ENCODE results near the gene CCDC85C. TPM values are rescaled to one million over a fixed set of nuclear protein-coding genes. Genes with fewer than 3 reads are reported as not detected.

CCDC85C gene
- total and polyA plus RNA-seq, 10 of the 15 experiments (the other 5 are each of a cell fraction or from before 2014, with no cell fraction given): 0.03 to 3.6 (median 1.1) TPM

GRCh38 chr14:99554184-99554583 is 49.8 kb downstream of the CCDC85C start (continued):
- TF ChIP-seq CEBPZ (IDR thresholded peaks at IDR 0.05; ENCODE audit: low read depth, low read length) (no peak), MXI1 (IDR thresholded peaks at IDR 0.05; ENCODE audit: low read depth, low read length) (no peak), CBX5 (IDR thresholded peaks at IDR 0.05; ENCODE audit: low read depth) (no peak), TCF12 (IDR thresholded peaks at IDR 0.05; ENCODE audit: low read depth, low read length) (no peak), IRF5 (IDR thresholded peaks at IDR 0.05; ENCODE audit: borderline replicate concordance) (no peak)

GRCh38 chr14:99552572-99553216 is 51.3 kb downstream of the CCDC85C start:
- intact Hi-C loops (cut with micrococcal nuclease; ENCODE audit: unreplicated experiment): no loop called here
- FAIRE-seq (no peak), ATAC-seq (peak; percentile 65), DNase-seq (ENCODE audit: low read depth, low spot score) (no peak)
- ChIA-PET CTCF (no interaction called here), POLR2A (no interaction called here), RAD21 (ENCODE audit: unreplicated experiment) (interaction anchor here (1.0 kb wide), 1 partner anchor 76 kb away, joined by 3 read pairs; no protein-coding TSS in a partner anchor), SMC1A (ENCODE audit: uncharacterized antibody, unreplicated experiment) (no interaction called here)
- WGBS (ENCODE audit: insufficient coverage, insufficient replicate concordance, low lambda C conversion rate, missing lambda C conversion rate): 22% methylated on average over 13 of the region's 13 CpGs
- 0 out of 2 replicates have a peak, but pooled peaks cover 2% of the 10 kb centered on the region for H3K4me1 ChIP-seq (ENCODE audit: control insufficient read depth, insufficient read depth, low read length)
- H3K36me3 ChIP-seq (ENCODE audit: control insufficient read depth in 2 of 2, insufficient read depth in 2 of 2, low read length in 1 of 2): no peaks in the 10 kb centered on the region
- in situ Hi-C loops (cut with MboI): no loop called here
- H4K20me1 ChIP-seq (ENCODE audit: control insufficient read depth, insufficient read depth): no peaks in the 10 kb centered on the region
- no peaks in the 10 kb centered on the region for H3K27me3 ChIP-seq (replicated peaks in 1 of 2; ENCODE audit: control insufficient read depth in 2 of 2, insufficient read depth in 2 of 2, low read length in 1 of 2)
- BruUV-seq (replicated peaks): no TSS peak
- H2AFZ ChIP-seq (ENCODE audit: control insufficient read depth, low read depth, low read length): no peak overlapping the region
- H3K4me2 ChIP-seq (ENCODE audit: control insufficient read depth, insufficient read depth): no peak overlapping the region
- H3K4me3 ChIP-seq: no peak overlapping the region
- H3K79me2 ChIP-seq (ENCODE audit: control insufficient read depth, insufficient read depth, low read length): no peaks in the 10 kb centered on the region
- H3K27ac ChIP-seq (ENCODE audit: control insufficient read depth, insufficient read depth): no peak overlapping the region
- peak in 1 of 2 experiments; percentile 83; a peak in 2 of 4 replicates for TF ChIP-seq BHLHE40 (IDR thresholded peaks at IDR 0.05; ENCODE audit: borderline replicate concordance in 1 of 2, low read depth in 2 of 2, low read length in 1 of 2)
- no peak for TF ChIP-seq MLLT1 (IDR thresholded peaks at IDR 0.05)
- no peaks in the 10 kb centered on the region for H3K9me3 ChIP-seq (replicated peaks; ENCODE audit: control insufficient read depth, insufficient read depth, low read length)
- no peak overlapping the region for H3K9ac ChIP-seq (ENCODE audit: control insufficient read depth, insufficient read depth, low read length)

All from GM12878 (cell line).